MM.1S (cell line): ENCODE results near the gene DCHS1.

Source experiments
- DNase-seq: peaks from one replicate; pipeline ENCODE4 v3.0.0-alpha.2; 2015
- H2AFZ ChIP-seq: fragments of 300-600 bp; sonication (generic); 2 replicates; pipeline ENCODE4 v1.6.0; 2016; ENCODE audit warnings: antibody characterized with exemption, low read length
- H3F3A ChIP-seq: fragments of 300-600 bp; sonication (generic); 2 replicates; pipeline ENCODE4 v1.6.1; 2016; ENCODE audit warnings: mild to moderate bottlenecking, antibody characterized with exemption, low read length, moderate library complexity, mixed read lengths; ENCODE audit not compliant: insufficient read depth
- H3K27ac ChIP-seq: fragments of 300-600 bp; sonication (generic); 2 replicates; pipeline ENCODE4 v1.5.1; 2016; ENCODE audit warnings: mild to moderate bottlenecking, low read length
- H3K27me3 ChIP-seq: fragments of 300-600 bp; sonication (generic); replicated peaks from 2 replicates; pipeline ENCODE4 v1.6.0; 2016; ENCODE audit warnings: low read length; ENCODE audit not compliant: insufficient read depth
- H3K36me3 ChIP-seq: fragments of 300-600 bp; sonication (generic); replicated peaks from 2 replicates; pipeline ENCODE4 v1.6.1; 2016; ENCODE audit warnings: mild to moderate bottlenecking, low read length, mixed read lengths; ENCODE audit not compliant: insufficient read depth
- H3K4me1 ChIP-seq: fragments of 300-600 bp; sonication (generic); 2 replicates; pipeline ENCODE4 v1.6.1; 2016; ENCODE audit warnings: low read length, mixed read lengths
- H3K4me2 ChIP-seq: fragments of 300-600 bp; sonication (generic); 2 replicates; pipeline ENCODE4 v1.6.0; 2016; ENCODE audit warnings: low read depth, low read length
- H3K4me3 ChIP-seq: fragments of 300-600 bp; sonication (generic); 2 replicates; pipeline ENCODE4 v1.5.1; 2016; ENCODE audit warnings: low read length, mixed read lengths
- H3K79me2 ChIP-seq: fragments of 300-600 bp; sonication (generic); 2 replicates; pipeline ENCODE4 v1.6.1; 2016; ENCODE audit warnings: mixed run types, low read length, mixed read lengths
- H3K9ac ChIP-seq: fragments of 300-600 bp; sonication (generic); 2 replicates; pipeline ENCODE4 v1.6.1; 2016; ENCODE audit warnings: low read length, mixed read lengths
- H3K9me2 ChIP-seq: fragments of 300-600 bp; sonication (generic); replicated peaks from 2 replicates; pipeline ENCODE4 v1.6.1; 2016; ENCODE audit warnings: mild to moderate bottlenecking, low read length, mixed read lengths; ENCODE audit not compliant: insufficient read depth
- H3K9me3 ChIP-seq: fragments of 300-600 bp; sonication (generic); replicated peaks from 2 replicates; pipeline ENCODE4 v1.6.1; 2016; ENCODE audit warnings: mild to moderate bottlenecking, low read length, mixed read lengths; ENCODE audit not compliant: insufficient read depth
- H4K20me1 ChIP-seq: fragments of 300-600 bp; sonication (generic); 2 replicates; pipeline ENCODE4 v1.6.1; 2016; ENCODE audit warnings: mild to moderate bottlenecking, low read length, moderate library complexity, mixed read lengths; ENCODE audit not compliant: insufficient read depth
- CTCF ChIP-seq: fragments of 300-600 bp; sonication (generic); IDR thresholded peaks from 2 replicates; pipeline ENCODE4 v1.5.1; 2016; ENCODE audit warnings: antibody characterized with exemption, low read length, mixed read lengths
- EZH2 ChIP-seq: fragments of 300-600 bp; sonication (generic); optimal IDR thresholded peaks from 2 replicates; pipeline ENCODE3; 2017; ENCODE audit warnings: low read depth, mild to moderate bottlenecking, antibody characterized with exemption, low read length, mixed read lengths
- EZH2phosphoT487 ChIP-seq: fragments of 300-600 bp; sonication (generic); IDR thresholded peaks from 2 replicates; pipeline ENCODE4 v1.6.1; 2018; ENCODE audit warnings: antibody characterized with exemption, low read length

DCHS1 gene

GRCh38 chr11:6695377-6695776, 39.8 kb upstream of the DCHS1 start:
- TF ChIP-seq EZH2phosphoT487 (no peak), EZH2 (no peak), CTCF (no peak)

GRCh38 chr11:6694229-6694535, 38.6 kb upstream of the DCHS1 start:
- Histone ChIP-seq H3K4me1 (no peaks in the 10 kb centered on the region), H2AFZ (no peak overlapping the region), H3F3A (no peaks in the 10 kb centered on the region), H3K4me3 (no peak overlapping the region), H3K27ac (no peak overlapping the region), H3K9me2 (no peaks in the 10 kb centered on the region), H3K79me2 (no peaks in the 10 kb centered on the region), H3K9me3 (no peaks in the 10 kb centered on the region), H3K27me3 (no peaks in the 10 kb centered on the region), H3K4me2 (no peak overlapping the region), H3K36me3 (no peaks in the 10 kb centered on the region), H3K9ac (no peak overlapping the region), H4K20me1 (no peaks in the 10 kb centered on the region)
- TF ChIP-seq EZH2 (no peak), EZH2phosphoT487 (no peak), CTCF (no peak)
- no peak for DNase-seq

More at GRCh38 chr11:6695377-6695776, 39.8 kb upstream of the DCHS1 start:
- Histone ChIP-seq H3K27ac (no peak overlapping the region), H3K4me1 (no peaks in the 10 kb centered on the region), H3F3A (no peaks in the 10 kb centered on the region), H3K9ac (no peak overlapping the region), H3K27me3 (no peaks in the 10 kb centered on the region), H3K9me2 (no peaks in the 10 kb centered on the region), H3K36me3 (no peaks in the 10 kb centered on the region), H3K4me3 (no peak overlapping the region), H2AFZ (no peak overlapping the region), H3K79me2 (no peaks in the 10 kb centered on the region), H3K9me3 (no peaks in the 10 kb centered on the region), H4K20me1 (no peaks in the 10 kb centered on the region), H3K4me2 (no peak overlapping the region)
- no peak for DNase-seq

- no peaks in the 10 kb centered on the region for H3K9me3 ChIP-seq
- H3K9me2 ChIP-seq, result no peaks in the 10 kb centered on the region
- no peaks in the 10 kb centered on the region for H3F3A ChIP-seq
- no peak overlapping the region for H2AFZ ChIP-seq
- no peak for DNase-seq
- H3K4me2 ChIP-seq, result no peak overlapping the region
- H4K20me1 ChIP-seq, result no peaks in the 10 kb centered on the region
- H3K36me3 ChIP-seq, result no peaks in the 10 kb centered on the region
- H3K4me1 ChIP-seq, result no peaks in the 10 kb centered on the region
- no peak for TF ChIP-seq EZH2
- no peak for TF ChIP-seq EZH2phosphoT487
- no peak for TF ChIP-seq CTCF
- no peak overlapping the region for H3K27ac ChIP-seq
- H3K9ac ChIP-seq, result no peak overlapping the region
- no peaks in the 10 kb centered on the region for H3K27me3 ChIP-seq
- H3K79me2 ChIP-seq, result no peaks in the 10 kb centered on the region
- no peak overlapping the region for H3K4me3 ChIP-seq
Measured at GRCh38 chr11:6693342-6694228, 38.0 kb upstream of the DCHS1 start.
